ENCODE measurements around the gene CFAP210. TPM values are rescaled to one million over a fixed set of nuclear protein-coding genes. Genes with fewer than 3 reads are reported as not detected.
A peak's percentile ranks its signal among the peaks of the same experiment; 100 is the strongest.

The CFAP210 gene
- total RNA-seq, 1 donor from 2014 or later: not detected

- intact Hi-C loops (cut with DNase I): no loop called here
- H3K27me3 ChIP-seq: no peaks in the 10 kb centered on the region
- no peaks in the 10 kb centered on the region for H3K36me3 ChIP-seq
- DNase-seq (ENCODE audit: low spot score in 2 of 2): no peak
- H3K27ac ChIP-seq: no peak overlapping the region
- H3K9me3 ChIP-seq: no peaks in the 10 kb centered on the region
- TF ChIP-seq CTCF (IDR thresholded peaks at IDR 0.05): no peak
- H3K4me1 ChIP-seq: peaks cover 0 to 4% of the 10 kb centered on the region in 2 donors
- H3K4me3 ChIP-seq: no peak overlapping the region
Observed at GRCh38 chr2:169735623-169736022, 41.4 kb upstream of the CFAP210 start.

GRCh38 chr2:169734169-169734847 is 40.1 kb upstream of the CFAP210 start:
- TF ChIP-seq CTCF (IDR thresholded peaks at IDR 0.05): no peak
- no peak for DNase-seq (ENCODE audit: low spot score in 2 of 2)
- Histone ChIP-seq H3K9me3 (no peaks in the 10 kb centered on the region), H3K4me3 (peak overlapping the region; percentile 71 to 94), H3K27ac (no peak overlapping the region), H3K36me3 (no peaks in the 10 kb centered on the region), H3K27me3 (no peaks in the 10 kb centered on the region), H3K4me1 (peaks cover 0 to 4% of the 10 kb centered on the region in 2 donors)
- intact Hi-C loops (cut with DNase I): loop anchor here (1.0 kb wide), 1 partner anchor 40 kb away; the partner anchor contains the start of genes CFAP210 and PHOSPHO2

- Histone ChIP-seq H3K4me3 (peak overlapping the region; percentile 71 to 94), H3K36me3 (no peaks in the 10 kb centered on the region), H3K4me1 (peaks cover 0 to 4% of the 10 kb centered on the region in 2 donors), H3K9me3 (no peaks in the 10 kb centered on the region), H3K27me3 (no peaks in the 10 kb centered on the region), H3K27ac (peak overlapping the region; percentile 48 to 65)
- no peak for DNase-seq (ENCODE audit: low spot score in 2 of 2)
- intact Hi-C loops (cut with DNase I): no loop called here
- TF ChIP-seq CTCF (IDR thresholded peaks at IDR 0.05): no peak
Observed at GRCh38 chr2:169732583-169733358, 38.6 kb upstream of the CFAP210 start.

- Histone ChIP-seq H3K4me1 (peaks cover 0 to 4% of the 10 kb centered on the region in 2 donors), H3K36me3 (no peaks in the 10 kb centered on the region), H3K27ac (no peak overlapping the region), H3K9me3 (no peaks in the 10 kb centered on the region), H3K4me3 (no peak overlapping the region), H3K27me3 (no peaks in the 10 kb centered on the region)
- no peak for DNase-seq (ENCODE audit: low spot score in 2 of 2)
- TF ChIP-seq CTCF (IDR thresholded peaks at IDR 0.05): no peak
- intact Hi-C loops (cut with DNase I): no loop called here
Observed at GRCh38 chr2:169732075-169732474, 37.9 kb upstream of the CFAP210 start.

- no peak for DNase-seq (ENCODE audit: low spot score in 2 of 2)
- Histone ChIP-seq H3K9me3 (no peaks in the 10 kb centered on the region), H3K27ac (no peak overlapping the region), H3K36me3 (no peaks in the 10 kb centered on the region), H3K4me1 (no peaks in the 10 kb centered on the region), H3K4me3 (no peak overlapping the region), H3K27me3 (no peaks in the 10 kb centered on the region)
- TF ChIP-seq CTCF (IDR thresholded peaks at IDR 0.05): no peak
- intact Hi-C loops (cut with DNase I): no loop called here
Observed at GRCh38 chr2:169729274-169729605, 35.0 kb upstream of the CFAP210 start.
